SKM-1 treated with dmso at 0.1 percent for 144 hours (cell line): ENCODE data around the gene RHOC.

Source experiments
- DNase-seq: peaks from one replicate; lab custom pipeline; 2025; ENCODE audit not compliant: unreplicated experiment; lab: John Stamatoyannopoulos, UW

RHOC gene

GRCh38 chr1:112686835-112687234 is 20.1 kb downstream of the RHOC start:
- DNase-seq = no peak

GRCh38 chr1:112686417-112686816 is 20.5 kb downstream of the RHOC start:
- no peak for DNase-seq

DNA sequence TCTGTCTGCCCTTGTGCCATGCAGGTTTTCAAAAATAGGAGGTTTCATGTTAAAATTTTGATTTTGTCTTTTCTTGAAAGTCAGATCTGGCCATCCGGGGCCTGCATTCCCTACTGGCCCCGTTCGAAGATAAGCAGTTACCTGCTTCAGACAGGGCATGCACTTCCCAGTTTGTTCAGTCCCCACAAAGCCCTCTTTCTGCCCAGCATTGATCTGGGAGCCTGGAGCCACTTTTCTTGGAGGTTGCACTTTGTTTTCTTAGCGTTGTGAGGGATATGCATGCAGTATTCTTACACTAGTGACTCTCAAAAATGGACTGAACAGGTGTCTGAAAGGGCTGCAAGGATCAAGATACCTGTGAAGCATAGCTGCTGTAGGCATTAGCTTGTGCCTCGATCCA is 21.0 kb downstream of the RHOC start:
- DNase-seq = no peak

GRCh38 chr1:112678605-112679004 is 28.3 kb downstream of the RHOC start:
- no peak for DNase-seq

GRCh38 chr1:112677501-112677900 is 29.4 kb downstream of the RHOC start:
- no peak for DNase-seq

- DNase-seq = no peak
These were observed 30.4 kb downstream of the RHOC start for GRCh38 chr1:112676543-112676942.

DNA sequence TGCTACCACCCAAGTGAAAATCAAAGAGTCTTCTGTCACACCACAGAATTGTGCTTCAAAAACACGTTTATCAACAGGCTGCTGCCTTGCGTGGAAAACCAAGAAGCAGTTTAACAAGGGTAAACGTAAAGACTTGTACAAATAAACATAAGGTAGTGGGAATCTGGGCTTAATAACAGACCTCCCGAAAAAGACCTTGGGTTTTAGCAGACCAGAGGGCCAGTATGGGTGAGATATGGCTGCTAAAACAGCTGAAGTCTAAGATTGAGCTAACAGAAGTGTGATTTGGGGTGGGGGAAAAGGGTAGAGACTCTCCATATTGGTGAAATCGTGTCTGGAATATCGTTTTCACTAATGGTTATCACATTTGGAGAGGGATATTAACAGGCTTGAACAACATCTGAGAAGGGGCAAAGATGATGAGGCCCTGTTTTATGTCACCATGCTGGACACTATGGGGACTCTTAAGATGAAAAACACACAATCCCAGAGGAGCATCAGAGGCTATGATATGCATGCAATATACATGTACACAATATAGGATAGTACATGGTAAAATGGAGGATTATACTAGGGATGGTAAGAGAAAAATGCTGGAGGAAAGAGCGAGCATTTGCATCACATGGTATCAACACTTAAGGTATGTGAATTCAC is 31.1 kb downstream of the RHOC start:
- no peak for DNase-seq

- DNase-seq = no peak
These were observed 31.8 kb downstream of the RHOC start for GRCh38 chr1:112674986-112675727.

- peak; percentile 57 for DNase-seq
These were observed 32.4 kb downstream of the RHOC start, which contains the start of gene MOV10 for GRCh38 chr1:112674440-112674985. Gene MOV10, plus strand, starts transcription at chr1:112674659. Its CDS starts 254 bp downstream, at chr1:112674913.

GRCh38 chr1:112673592-112674439 is 33.1 kb downstream of the RHOC start:
- DNase-seq = peak; percentile 57

DNA sequence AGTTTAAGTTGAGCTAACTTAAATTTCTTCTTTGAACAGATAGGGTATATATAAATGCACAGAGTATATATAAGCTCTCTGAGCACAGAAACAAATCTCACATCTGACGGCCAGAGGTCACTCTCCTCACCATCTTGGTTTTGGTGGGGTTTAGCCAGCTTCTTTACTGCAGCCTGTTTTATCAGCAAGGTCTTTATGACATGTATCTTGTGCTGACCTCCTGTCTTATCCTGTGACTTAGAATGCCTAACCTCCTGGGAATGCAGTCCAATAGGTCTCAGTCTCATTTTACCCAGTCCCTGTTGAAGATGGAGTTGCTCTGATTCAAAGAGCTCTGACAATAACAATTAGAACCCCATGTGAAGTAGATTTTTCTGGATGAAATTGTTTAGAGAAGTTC is 34.1 kb downstream of the RHOC start:
- DNase-seq = no peak

DNA sequence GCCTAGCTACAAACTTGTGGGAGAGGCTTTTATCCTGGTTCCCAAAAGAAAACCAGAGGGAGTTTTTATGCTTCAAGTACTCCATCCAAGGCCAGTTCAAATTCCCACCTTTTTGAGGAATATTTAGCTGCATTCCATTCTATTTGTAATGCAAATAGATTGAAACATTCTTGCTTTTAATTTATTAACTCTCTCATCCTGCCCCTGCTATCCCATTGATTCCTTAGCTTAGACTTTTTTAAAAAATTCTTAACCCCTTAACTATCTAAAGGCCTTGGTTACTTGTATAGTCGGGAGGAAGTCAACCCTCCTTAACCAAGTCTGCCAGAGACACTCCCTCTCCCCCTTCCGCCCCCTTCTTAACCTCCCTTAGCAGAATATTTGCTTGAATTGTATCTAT is 34.9 kb downstream of the RHOC start:
- DNase-seq = no peak

DNA sequence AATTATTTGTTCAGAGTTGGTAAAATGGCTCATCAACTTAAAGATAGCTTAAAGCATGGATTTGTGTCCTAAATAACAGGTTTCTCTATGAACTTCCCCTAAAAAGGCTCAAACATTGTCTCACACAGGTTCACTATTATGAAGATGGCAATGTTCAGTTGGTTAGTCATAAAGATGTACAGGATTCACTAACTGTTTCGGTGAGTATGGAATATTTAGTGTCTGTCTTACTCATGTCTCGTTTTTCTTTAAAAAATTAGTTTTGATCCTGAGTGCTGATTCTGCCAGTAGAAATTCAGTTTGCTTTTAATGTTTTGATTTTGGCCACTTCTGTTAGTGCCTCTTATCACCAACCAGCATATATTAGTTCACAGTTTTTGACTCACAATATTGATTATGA is 40.0 kb downstream of the RHOC start:
- no peak for DNase-seq

GRCh38 chr1:112665857-112666256 is 41.1 kb downstream of the RHOC start:
- no peak for DNase-seq

DNA sequence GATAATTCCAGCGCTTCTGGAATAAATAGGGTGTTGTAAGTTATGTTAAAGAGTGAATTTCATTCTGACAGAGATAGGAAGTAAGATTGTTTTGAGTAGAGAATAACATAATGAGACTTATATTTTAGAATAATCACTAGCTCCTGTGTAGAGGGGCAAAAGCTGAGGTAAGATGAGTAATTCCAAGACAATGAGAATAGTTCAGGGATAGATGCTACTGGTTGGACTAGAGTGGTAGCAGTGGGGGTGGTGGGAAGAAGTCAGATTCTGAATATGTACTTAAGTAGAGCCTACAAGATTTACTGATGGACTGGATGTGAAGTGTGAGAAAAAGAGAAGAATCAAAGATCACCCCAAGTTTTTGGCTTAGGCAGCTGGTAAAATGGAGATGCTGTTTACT is 55.7 kb downstream of the RHOC start:
- no peak for DNase-seq
